Body of pancreas (tissue), 4 donors: ENCODE measurements around the gene ALDH7A1. TPM values are rescaled to one million over a fixed set of nuclear protein-coding genes. Genes with fewer than 3 reads are reported as not detected.
A peak's percentile ranks its signal among the peaks of the same experiment; 100 is the strongest.

Experiments
- ATAC-seq: fragments of 150-250 bp; one replicate; pipeline ENCODE4 v1.9.1; 2016
- DNase-seq, 4 donors: peaks; one replicate each; pipeline ENCODE4 v3.0.0-alpha.2; 2019
- H3K27ac ChIP-seq, 4 donors: fragments of 200-600 bp; sonication (generic); 1 replicate in 3 of 4; 2 replicates in 1 of 4; pipeline versions ENCODE4 v1.5.1 to v1.6.1; 2016 to 2019; ENCODE audit warnings: mild to moderate bottlenecking in 1 of 4, mixed read lengths in 1 of 4, moderate library complexity in 1 of 4
- H3K27me3 ChIP-seq, 2 donors: fragments of 200-600 bp; sonication (generic); one replicate each; pipeline ENCODE4 v1.6.0; 2016; ENCODE audit warnings: mild to moderate bottlenecking in 1 of 2
- H3K36me3 ChIP-seq, 2 donors: fragments of 200-600 bp; sonication (generic); replicated peaks in 1 of 2; 2 replicates each; pipeline ENCODE4 v1.5.1; 2016; ENCODE audit warnings: low read depth in 2 of 2; ENCODE audit not compliant: insufficient read depth in 1 of 2
- H3K4me1 ChIP-seq: fragments of 200-600 bp; sonication (generic); one replicate; pipeline ENCODE4 v1.6.0; 2016
- H3K4me3 ChIP-seq, 2 donors: fragments of 200-600 bp; sonication (generic); 1 replicate in 1 of 2; 2 replicates in 1 of 2; pipeline ENCODE4 v1.5.1; 2016 to 2019
- H3K9me3 ChIP-seq, 3 donors: fragments of 200-600 bp; sonication (generic); 1 replicate in 2 of 3; 2 replicates in 1 of 3; pipeline ENCODE4 v1.5.1; 2016
- CTCF ChIP-seq, 7 experiments: fragments of 450-650 bp in 4 of 7; fragments of 200-600 bp in 3 of 7; sonication (generic) in 3 of 7; IDR thresholded peaks; one replicate each; pipeline ENCODE4 v1.5.1; 2016 to 2019; ENCODE audit warnings: antibody characterized with exemption in 7 of 7
- POLR2A ChIP-seq, 3 donors: fragments of 450-650 bp; IDR thresholded peaks; one replicate each; pipeline ENCODE4 v1.6.1; 2016; ENCODE audit warnings: antibody characterized with exemption in 3 of 3, mild to moderate bottlenecking in 2 of 3
- WGBS, 2 donors: methylation state at CpG; one replicate each; pipeline ENCODE4 v1.1.5; 2017; 5-methylcytosine and 5-hydroxymethylcytosine counted together
- intact Hi-C: fragments of 100-400 bp; cut with DNase I; formaldehyde crosslinking; loops from one replicate; pipeline ENCODE4 v1.15.1; 2023
- total RNA-seq, 2 donors: library from RNA; depleted of rRNA; stranded (reverse); fragments of >200 nt; gene quantifications; one replicate each; pipeline ENCODE4 v1.1.0, GENCODE V29; 2016

The ALDH7A1 gene
- total RNA-seq, 2 donors from 2014 or later: 19.1 to 27.0 TPM

DNA sequence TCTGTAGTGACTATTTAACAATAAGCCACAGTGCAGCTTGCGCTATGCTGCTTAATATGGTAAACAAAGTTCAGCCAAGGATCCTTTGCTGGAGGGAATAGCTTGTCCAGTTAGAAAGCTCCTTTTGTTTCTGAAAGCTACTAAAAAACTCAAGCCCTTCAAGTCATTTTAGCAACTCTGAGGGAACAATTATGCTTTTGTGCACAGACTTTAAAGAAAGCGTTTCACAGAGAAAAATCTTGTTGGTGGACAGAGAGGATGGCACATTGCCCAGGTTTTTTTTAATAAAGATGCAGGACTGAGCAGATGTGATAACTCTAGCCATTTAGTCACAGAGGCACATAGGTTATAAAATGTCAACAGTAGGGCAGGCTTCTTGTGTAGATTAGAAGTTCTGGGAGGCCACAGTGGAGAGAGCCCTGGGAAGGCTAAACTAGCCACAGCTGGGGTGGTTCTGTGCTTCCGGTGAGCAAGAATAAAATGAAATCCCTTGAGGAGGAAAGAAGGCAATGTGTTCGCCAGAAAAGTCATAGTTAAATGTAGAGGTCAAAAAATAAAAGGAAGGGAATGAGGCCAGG lies 63.4 kb downstream of the ALDH7A1 start:
- WGBS, 2 donors: 27 to 31% methylated on average over 4 of the region's 4 CpGs
- Histone ChIP-seq H3K4me1 (peaks cover 14% of the 10 kb centered on the region), H3K9me3 (no peaks in the 10 kb centered on the region), H3K27ac (peak overlapping the region in 2 of 4 donors; percentile 32 to 53), H3K36me3 (no peaks in the 10 kb centered on the region), H3K27me3 (no peaks in the 10 kb centered on the region), H3K4me3 (no peak overlapping the region)
- TF ChIP-seq POLR2A (IDR thresholded peaks at IDR 0.05) (no peak), CTCF (IDR thresholded peaks at IDR 0.05) (no peak)
- no peak for DNase-seq
- intact Hi-C loops: no loop called here
- ATAC-seq: peak; percentile 40

DNA sequence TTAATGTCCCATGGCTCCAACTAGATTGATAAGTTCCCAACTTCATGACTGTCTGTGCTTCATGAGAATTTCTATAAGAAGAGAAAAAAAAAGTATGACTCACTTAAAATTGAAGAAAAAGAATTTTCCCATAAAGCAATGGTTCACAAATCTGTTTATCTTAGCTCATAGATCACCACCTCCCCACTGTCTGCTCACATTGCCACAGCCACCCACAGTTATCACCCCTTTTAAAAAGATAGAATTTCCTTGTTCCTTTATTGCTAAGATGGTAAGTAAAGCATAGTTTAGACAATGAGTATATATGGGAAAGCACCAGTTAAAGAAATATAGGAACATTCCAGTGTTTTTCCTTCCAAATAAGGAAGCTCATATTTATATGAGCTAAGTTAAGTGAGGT lies 67.1 kb downstream of the ALDH7A1 start:
- intact Hi-C loops: no loop called here
- Histone ChIP-seq H3K27ac (no peak overlapping the region), H3K36me3 (no peaks in the 10 kb centered on the region), H3K9me3 (no peaks in the 10 kb centered on the region), H3K4me1 (peaks cover 19% of the 10 kb centered on the region), H3K27me3 (no peaks in the 10 kb centered on the region), H3K4me3 (no peak overlapping the region)
- no peak for ATAC-seq
- TF ChIP-seq CTCF (IDR thresholded peaks at IDR 0.05) (no peak), POLR2A (IDR thresholded peaks at IDR 0.05) (no peak)
- no peak for DNase-seq

- Histone ChIP-seq H3K4me1 (peaks cover 18% of the 10 kb centered on the region), H3K9me3 (no peaks in the 10 kb centered on the region), H3K4me3 (no peak overlapping the region), H3K27me3 (no peaks in the 10 kb centered on the region), H3K27ac (no peak overlapping the region), H3K36me3 (no peaks in the 10 kb centered on the region)
- TF ChIP-seq POLR2A (IDR thresholded peaks at IDR 0.05) (no peak), CTCF (IDR thresholded peaks at IDR 0.05) (no peak)
- intact Hi-C loops: no loop called here
- 85 to 100% methylated on average over 1 of the region's 1 CpG for WGBS, 2 donors
- ATAC-seq (no peak), DNase-seq (no peak)
Observed at GRCh38 chr5:126527158-126527557, 67.9 kb downstream of the ALDH7A1 start.

GRCh38 chr5:126526493-126526892 lies 68.5 kb downstream of the ALDH7A1 start:
- Histone ChIP-seq H3K27ac (no peak overlapping the region), H3K36me3 (no peaks in the 10 kb centered on the region), H3K4me3 (no peak overlapping the region), H3K27me3 (no peaks in the 10 kb centered on the region), H3K9me3 (no peaks in the 10 kb centered on the region), H3K4me1 (peaks cover 11% of the 10 kb centered on the region)
- DNase-seq: no peak
- ATAC-seq: no peak
- TF ChIP-seq CTCF (IDR thresholded peaks at IDR 0.05) (no peak), POLR2A (IDR thresholded peaks at IDR 0.05) (no peak)
- intact Hi-C loops: no loop called here

DNA sequence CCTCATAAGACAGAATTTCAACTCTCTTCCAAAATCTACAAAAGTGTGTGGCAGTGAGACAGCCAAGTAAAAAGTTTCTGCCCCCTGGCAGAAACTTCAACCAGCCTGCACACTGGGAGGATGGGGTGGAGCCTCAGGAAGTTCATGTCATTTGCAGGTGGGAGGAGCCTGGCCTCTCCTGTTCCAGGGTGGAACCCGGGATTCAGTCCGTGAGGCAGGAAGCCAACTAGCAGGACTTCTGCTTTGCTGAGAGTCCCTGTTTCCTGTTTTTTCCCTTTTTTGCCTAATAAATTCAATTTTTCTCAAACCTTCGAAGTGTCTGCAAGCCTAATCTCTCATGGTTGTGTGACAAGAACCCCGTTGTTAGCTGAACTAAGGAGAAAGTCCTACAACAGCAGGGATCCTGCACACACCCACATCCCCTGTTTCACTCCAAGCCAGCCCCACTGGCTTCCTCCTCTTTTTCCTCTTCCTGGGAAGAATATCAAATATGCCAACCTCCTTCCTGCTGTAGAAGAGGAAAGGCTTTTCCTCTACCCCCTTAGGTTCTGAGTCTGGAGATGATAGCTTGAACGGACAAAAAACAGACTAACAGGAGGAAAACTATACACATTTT lies 69.3 kb downstream of the ALDH7A1 start:
- Histone ChIP-seq H3K4me1 (peaks cover 6% of the 10 kb centered on the region), H3K27me3 (no peaks in the 10 kb centered on the region), H3K4me3 (no peak overlapping the region), H3K27ac (no peak overlapping the region), H3K36me3 (no peaks in the 10 kb centered on the region), H3K9me3 (no peaks in the 10 kb centered on the region)
- WGBS, 2 donors: 55 to 66% methylated on average over 5 of the region's 5 CpGs
- no peak for ATAC-seq
- peak; percentile 19 to 57 (median 48) for DNase-seq
- intact Hi-C loops: no loop called here
- TF ChIP-seq POLR2A (IDR thresholded peaks at IDR 0.05) (no peak), CTCF (IDR thresholded peaks at IDR 0.05) (no peak)
